ENCODE results near the gene CELA3A. TPM values are rescaled to one million over a fixed set of nuclear protein-coding genes. Genes with fewer than 3 reads are reported as not detected.
A peak's percentile ranks its signal among the peaks of the same experiment; 100 is the strongest.
"Not testable (repeated sequence)": the region's sequence is repeated elsewhere in the genome, so short reads cannot be mapped to it uniquely, and the experiment has no call there.

CELA3A gene
- total RNA-seq, 1 donor from 2014 or later, result not detected

DNA sequence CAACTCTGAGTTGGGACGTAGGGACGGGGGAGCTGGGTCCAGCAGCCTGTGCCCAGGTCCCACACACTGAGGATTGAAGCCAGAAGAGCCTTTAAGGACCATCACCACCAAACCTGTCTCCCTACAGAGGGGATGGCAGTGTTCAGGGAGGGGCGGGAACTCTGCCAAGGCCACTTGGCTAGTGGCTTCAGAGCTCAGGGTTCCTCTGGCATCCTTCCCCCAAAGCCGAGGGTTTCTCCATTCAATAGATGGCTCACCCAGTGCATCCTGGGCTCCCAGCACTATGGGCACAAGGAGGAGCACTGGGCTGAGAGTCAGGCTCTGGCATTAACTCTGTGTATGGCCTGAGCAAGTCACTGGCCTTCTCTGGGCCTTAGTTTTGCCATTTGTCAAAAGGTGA, 20.2 kb upstream of the CELA3A start:
- not testable (repeated sequence) for DNase-seq (ENCODE audit: low read depth)

DNA sequence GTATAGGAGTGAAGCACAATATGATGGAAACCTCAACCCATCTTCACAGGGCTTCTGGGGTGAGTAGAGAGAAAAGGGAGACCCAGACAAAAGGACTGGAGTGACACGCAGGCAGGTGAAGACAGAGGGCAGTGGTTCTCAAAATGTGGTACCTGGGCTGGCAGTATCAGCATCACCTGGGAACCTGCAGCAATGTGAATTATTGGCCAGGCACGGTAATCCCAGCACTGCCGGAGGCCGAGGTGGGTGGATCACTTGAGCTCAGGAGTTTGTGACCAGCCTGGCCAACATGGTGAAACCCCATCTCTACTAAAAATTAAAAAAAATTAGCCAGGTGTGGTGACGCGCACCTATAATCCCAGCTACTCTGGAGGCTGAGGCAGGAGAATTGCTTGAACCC, 19.3 kb upstream of the CELA3A start:
- not testable (repeated sequence) for DNase-seq (ENCODE audit: low read depth)

GRCh38 chr1:21983539-21983938, 17.9 kb upstream of the CELA3A start:
- not testable (repeated sequence) for DNase-seq (ENCODE audit: low read depth)

DNA sequence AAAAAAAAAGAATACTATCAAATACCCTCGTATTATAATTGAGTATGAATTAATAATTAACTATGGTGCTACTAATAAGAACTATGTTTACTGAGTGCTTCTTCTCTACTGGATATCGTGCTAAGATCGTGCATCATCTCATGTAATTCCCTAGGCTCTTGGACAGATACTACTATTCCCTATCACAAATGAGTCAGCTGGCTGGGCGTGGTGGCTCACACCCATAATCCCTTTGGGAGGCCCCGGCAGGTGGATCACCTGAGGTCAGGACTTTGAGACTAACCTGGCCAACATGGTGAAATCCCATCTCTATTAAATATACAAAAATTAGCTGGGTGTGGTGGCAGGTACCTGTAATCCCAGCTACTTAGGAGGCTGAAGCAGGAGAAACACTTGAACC, 15.6 kb upstream of the CELA3A start:
- not testable (repeated sequence) for DNase-seq (ENCODE audit: low read depth)

- not testable (repeated sequence) for DNase-seq (ENCODE audit: low read depth)
Measured at GRCh38 chr1:21986386-21986785, 15.1 kb upstream of the CELA3A start.

- DNase-seq (ENCODE audit: low read depth), result not testable (repeated sequence)
Measured at GRCh38 chr1:21989672-21990393, 11.6 kb upstream of the CELA3A start.

DNA sequence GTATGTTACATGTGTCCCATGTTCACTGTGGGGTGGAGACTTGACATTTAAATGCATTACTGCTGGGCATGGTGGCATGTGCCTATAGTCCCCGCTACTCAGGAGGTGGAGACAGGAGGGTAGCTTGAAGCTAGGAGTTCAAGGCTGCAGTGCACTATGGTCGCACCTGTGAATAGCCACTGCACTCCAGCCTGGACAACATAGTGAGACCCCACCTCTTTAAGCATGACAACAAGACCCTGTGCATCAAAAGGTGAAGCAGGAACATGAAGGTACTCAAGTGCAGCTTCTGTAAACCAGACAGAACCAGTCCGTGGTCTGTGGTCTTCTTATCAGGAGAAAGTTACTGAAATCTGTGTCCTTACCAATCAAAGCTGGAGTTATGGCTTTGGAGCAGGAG, 9.3 kb upstream of the CELA3A start:
- not testable (repeated sequence) for DNase-seq (ENCODE audit: low read depth)

GRCh38 chr1:21994716-21995115, 6.7 kb upstream of the CELA3A start:
- not testable (repeated sequence) for DNase-seq (ENCODE audit: low read depth)

DNA sequence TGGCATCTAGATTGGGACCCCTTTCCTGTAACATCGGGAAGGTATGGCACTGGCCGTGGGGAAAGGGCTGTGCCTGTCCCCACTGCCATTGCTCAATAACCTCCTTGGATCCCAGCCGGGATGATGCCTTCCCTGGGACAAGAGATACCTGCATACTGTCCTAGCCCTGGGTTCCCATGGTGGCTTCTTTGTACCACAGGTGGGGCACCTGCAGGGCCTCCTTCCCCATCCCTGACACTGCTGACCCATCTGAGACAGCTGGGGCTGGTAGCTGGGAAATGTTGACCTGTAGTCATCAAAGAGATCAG, 4.8 kb upstream of the CELA3A start:
- DNase-seq (ENCODE audit: low read depth), result not testable (repeated sequence)

- peak; percentile 72 for DNase-seq (ENCODE audit: low read depth)
Measured at GRCh38 chr1:21997891-21998623, 3.4 kb upstream of the CELA3A start.

GRCh38 chr1:21998624-21999294, 2.7 kb upstream of the CELA3A start:
- not testable (repeated sequence) for DNase-seq (ENCODE audit: low read depth)

GRCh38 chr1:21999645-22000044, 1.8 kb upstream of the CELA3A start:
- DNase-seq (ENCODE audit: low read depth), result not testable (repeated sequence)

GRCh38 chr1:22002461-22002860, 1.0 kb downstream of the CELA3A start:
- DNase-seq (ENCODE audit: low read depth), result not testable (repeated sequence)

DNA sequence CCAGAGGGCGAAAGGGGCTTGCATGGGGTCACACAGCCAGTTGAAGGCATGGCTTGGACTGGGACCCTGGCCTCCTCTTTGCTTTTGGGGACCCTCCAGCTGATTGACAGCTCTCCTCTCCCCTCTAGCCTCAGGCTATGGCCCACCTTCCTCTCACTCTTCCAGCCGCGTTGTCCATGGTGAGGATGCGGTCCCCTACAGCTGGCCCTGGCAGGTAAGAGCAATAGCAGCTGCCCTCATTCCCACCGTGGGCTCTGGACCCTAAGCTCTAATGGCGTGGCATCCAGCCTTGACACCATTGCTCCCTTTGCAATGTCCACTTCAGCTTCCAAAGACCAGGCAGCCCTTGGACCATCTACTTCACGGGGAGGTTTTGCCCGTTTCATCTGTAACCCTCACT, 1.4 kb downstream of the CELA3A start:
- DNase-seq (ENCODE audit: low read depth), result not testable (repeated sequence)

GRCh38 chr1:22003959-22004358, 2.5 kb downstream of the CELA3A start:
- DNase-seq (ENCODE audit: low read depth), result not testable (repeated sequence)

- not testable (repeated sequence) for DNase-seq (ENCODE audit: low read depth)
Measured at GRCh38 chr1:22005261-22006149, 4.0 kb downstream of the CELA3A start.

- DNase-seq (ENCODE audit: low read depth), result not testable (repeated sequence)
Measured at GRCh38 chr1:22006736-22007135, 5.3 kb downstream of the CELA3A start.

DNA sequence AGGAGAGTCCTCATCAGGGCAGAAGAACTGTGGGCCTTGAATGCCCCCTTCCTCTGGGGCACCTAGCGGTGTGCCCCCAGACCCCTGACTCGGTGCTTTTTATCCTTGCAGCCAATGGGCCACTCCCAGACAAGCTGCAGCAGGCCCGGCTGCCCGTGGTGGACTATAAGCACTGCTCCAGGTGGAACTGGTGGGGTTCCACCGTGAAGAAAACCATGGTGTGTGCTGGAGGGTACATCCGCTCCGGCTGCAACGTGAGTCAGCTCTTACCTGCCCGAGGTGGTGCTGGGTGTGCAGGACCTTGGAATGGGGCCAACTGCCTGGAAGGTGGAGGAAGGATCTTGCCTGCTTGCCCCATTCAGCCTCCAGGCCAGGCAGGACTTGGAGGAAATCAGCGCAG, 5.8 kb downstream of the CELA3A start:
- not testable (repeated sequence) for DNase-seq (ENCODE audit: low read depth)

GRCh38 chr1:22009566-22009965, 8.1 kb downstream of the CELA3A start:
- not testable (repeated sequence) for DNase-seq (ENCODE audit: low read depth)

DNA sequence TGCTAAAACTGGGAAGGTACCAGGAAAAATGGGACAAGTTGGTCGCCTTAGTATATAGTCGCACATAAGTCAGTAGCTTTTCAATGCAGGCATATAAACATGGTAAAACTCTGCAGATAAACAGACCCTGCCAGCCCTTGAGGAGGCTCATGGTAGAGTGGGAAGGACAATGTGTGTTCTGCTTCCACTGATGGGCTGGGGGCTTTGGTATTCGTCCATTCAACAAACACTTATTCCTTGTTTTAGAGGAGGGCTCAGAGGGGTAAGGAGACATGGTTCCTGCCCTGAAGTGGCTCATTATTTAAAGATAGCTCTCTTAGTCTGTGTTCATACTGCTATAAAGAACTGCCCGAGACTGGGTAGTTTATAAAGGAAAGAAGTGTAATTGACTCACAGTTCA, 11.3 kb downstream of the CELA3A start:
- DNase-seq (ENCODE audit: low read depth), result not testable (repeated sequence)

DNA sequence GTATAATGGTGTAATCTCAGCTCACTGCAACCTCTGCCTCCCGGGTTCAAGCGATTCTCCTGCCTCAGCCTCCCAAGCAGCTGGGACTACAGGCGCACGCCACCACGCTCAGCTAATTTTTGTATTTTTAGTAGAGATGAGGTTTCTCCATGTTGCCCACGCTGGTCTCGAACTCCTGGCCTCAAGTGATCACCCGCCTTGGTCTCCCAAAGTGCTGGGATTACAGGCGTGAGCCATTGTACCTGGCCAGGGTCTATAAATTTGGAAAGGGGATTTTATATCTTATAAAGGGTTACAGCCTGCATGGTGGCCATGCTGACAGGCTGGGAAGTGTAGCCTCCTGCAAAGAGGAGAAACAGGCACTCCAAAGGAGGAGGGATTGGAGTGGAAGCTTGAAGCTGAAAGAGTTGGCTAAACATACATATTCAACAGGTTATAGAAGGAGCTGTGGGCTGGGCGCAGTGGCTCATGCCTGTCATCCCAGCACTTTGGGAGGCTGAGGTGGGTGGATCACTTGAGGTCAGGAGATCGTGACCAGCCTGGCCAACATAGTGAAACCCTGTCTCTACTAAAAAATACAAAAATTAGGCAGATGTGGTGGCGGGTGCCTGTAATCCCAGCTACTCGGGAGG, 13.2 kb downstream of the CELA3A start:
- not testable (repeated sequence) for DNase-seq (ENCODE audit: low read depth)
